Activated T-cell treated with anti-CD3 and anti-CD28 coated beads, Interleukin-2, amount 50 U/mL, for 24 hours (primary cell): Measurements from ENCODE around the gene HCK.

Source experiments
- DNase-seq: peaks from one replicate; pipeline ENCODE4 v3.0.0-alpha.2; 2020
- H3K27ac Mint-ChIP-seq: 2 replicates; pipeline ENCODE4 v1.8.0; 2020; ENCODE audit warnings: mild to moderate bottlenecking, mixed read lengths
- H3K27me3 Mint-ChIP-seq: 2 replicates; pipeline ENCODE4 v1.8.0; 2020; ENCODE audit warnings: mixed read lengths
- H3K36me3 Mint-ChIP-seq: 2 replicates; pipeline ENCODE4 v1.8.0; 2020; ENCODE audit warnings: low read depth, mixed read lengths
- H3K4me1 Mint-ChIP-seq: 2 replicates; pipeline ENCODE4 v1.8.0; 2020; ENCODE audit warnings: low read depth, mixed read lengths
- H3K4me3 Mint-ChIP-seq: 2 replicates; pipeline ENCODE4 v1.8.0; 2020; ENCODE audit warnings: mild to moderate bottlenecking, moderate library complexity, mixed read lengths
- H3K9me3 Mint-ChIP-seq: 2 replicates; pipeline ENCODE4 v1.8.0; 2020; ENCODE audit warnings: mixed read lengths

Gene HCK

DNA sequence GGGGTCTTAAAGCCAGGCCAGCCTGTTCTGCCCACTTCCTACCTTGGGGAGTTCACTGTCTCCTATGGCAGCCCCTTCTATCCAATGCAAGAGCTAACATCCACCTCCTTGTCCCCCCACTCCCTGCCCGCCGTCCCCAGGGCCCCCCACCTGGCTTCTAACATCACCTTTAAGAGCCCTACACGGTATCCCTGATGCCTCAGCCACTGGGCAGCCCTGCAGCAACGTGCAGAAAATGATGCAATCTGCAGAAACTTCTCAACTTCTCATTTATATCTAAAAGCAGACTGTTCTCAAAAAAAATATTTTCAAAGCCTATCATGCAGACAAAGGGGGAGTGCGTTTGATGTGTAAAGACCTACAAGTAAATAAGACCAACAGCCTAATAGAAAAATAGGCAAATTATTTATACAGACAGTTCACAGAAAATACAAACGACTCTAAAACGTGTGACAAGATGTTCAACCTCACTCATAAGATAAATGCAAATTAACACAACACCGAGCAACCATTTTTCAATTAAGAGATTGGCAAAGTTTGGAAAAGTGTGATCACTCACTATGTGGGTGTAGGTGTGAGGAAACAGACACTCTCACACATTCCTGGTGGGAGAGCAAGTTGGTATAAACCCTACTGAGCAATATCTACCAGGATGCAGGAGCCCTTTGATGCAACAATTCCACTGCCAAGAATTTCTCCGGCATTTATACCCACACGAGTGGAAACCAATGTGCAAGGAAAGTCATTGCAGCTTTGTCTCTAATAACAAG, 15.1 kb upstream of the HCK start:
- no peak for DNase-seq
- no peak overlapping the region for H3K27ac Mint-ChIP-seq
- peaks cover 62% of the 10 kb centered on the region for H3K27me3 Mint-ChIP-seq
- no peaks in the 10 kb centered on the region for H3K4me1 Mint-ChIP-seq
- no peak overlapping the region for H3K4me3 Mint-ChIP-seq
- H3K36me3 Mint-ChIP-seq: no peaks in the 10 kb centered on the region
- H3K9me3 Mint-ChIP-seq: no peaks in the 10 kb centered on the region

DNA sequence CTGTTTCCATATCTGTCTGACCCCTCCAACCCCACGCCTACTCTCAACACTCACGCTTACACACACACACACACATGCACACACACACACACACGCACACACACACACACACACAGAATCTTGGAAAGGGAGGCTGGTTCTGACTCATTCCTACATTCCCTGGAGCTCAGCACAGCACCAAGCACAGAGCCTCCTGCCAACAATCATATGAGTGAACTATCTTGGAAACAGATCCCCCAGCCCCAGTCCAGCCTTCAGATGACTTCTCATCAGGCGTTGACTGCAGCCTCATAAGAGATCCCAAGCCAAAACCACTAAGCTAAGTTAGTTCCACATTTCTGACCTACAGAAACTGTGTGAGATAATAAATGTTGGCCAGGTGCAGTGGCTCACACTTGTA, 14.1 kb upstream of the HCK start:
- Mint-ChIP-seq H3K4me1 (no peaks in the 10 kb centered on the region), H3K36me3 (no peaks in the 10 kb centered on the region), H3K27ac (no peak overlapping the region), H3K9me3 (no peaks in the 10 kb centered on the region), H3K4me3 (no peak overlapping the region), H3K27me3 (peaks cover 57% of the 10 kb centered on the region)
- DNase-seq: no peak

DNA sequence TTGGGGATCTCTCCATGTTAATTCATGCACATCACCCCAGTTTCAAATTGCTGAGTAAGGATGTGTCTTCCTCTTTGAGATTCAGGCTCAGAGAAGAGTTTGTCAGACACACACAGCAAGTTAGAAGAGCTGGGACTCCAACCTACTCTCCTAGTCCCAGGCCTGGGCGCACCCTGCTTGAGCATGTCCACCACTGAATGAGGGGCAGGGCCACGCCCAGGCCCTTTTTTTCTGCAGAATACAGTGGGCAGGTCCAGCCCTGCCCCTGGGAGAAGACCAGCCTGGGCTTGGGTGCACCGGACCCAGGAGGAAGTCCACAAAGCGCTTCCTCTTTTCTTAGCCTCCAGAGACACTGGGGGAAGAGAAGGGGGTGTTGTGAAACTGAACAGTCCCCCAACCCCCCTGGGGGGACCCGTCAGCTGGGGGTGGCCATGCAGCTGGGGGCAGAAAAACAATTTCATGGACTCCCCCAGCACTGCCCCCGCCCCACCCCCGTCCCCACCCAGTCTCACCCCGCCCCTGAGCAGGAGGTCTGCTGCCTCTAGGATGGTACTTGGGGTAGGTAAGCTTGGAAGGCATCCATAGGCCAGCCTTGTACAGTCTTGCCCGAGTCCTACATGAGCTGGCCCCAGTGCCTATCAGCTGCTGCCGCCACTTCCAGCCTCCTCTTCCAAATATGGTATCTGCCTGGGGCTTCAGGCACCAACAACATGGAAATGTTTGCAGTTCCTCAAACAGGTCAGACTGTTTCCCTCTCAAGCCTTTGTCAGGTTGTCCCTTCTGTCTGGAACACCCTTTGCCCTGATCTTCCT, 11.7 kb upstream of the HCK start:
- Mint-ChIP-seq H3K9me3 (no peaks in the 10 kb centered on the region), H3K4me1 (no peaks in the 10 kb centered on the region), H3K27ac (no peak overlapping the region), H3K4me3 (no peak overlapping the region), H3K27me3 (peaks cover 43% of the 10 kb centered on the region), H3K36me3 (no peaks in the 10 kb centered on the region)
- DNase-seq: no peak

DNA sequence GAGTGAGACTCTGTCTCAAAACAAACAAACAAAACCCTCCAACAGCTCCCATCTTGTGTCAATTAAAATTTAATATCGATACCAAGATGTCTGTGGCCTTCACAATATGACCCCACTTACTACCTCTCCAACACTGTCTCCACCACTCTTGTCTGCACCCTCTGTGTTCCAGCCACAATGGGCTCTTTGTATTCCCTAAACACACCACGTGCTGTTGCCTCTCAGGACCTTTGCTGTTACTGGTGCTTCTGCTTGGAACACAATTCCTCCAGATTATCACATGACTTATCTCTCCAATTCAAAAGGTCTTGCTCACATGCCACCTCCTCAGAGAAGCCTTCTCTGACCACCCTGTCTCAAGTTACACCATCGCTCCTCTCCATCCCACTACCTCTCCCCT, 6.0 kb upstream of the HCK start:
- no peak for DNase-seq
- H3K4me3 Mint-ChIP-seq: no peak overlapping the region
- no peak overlapping the region for H3K27ac Mint-ChIP-seq
- H3K27me3 Mint-ChIP-seq: peaks cover 53% of the 10 kb centered on the region
- no peaks in the 10 kb centered on the region for H3K9me3 Mint-ChIP-seq
- H3K36me3 Mint-ChIP-seq: no peaks in the 10 kb centered on the region
- H3K4me1 Mint-ChIP-seq: peaks cover 2% of the 10 kb centered on the region

DNA sequence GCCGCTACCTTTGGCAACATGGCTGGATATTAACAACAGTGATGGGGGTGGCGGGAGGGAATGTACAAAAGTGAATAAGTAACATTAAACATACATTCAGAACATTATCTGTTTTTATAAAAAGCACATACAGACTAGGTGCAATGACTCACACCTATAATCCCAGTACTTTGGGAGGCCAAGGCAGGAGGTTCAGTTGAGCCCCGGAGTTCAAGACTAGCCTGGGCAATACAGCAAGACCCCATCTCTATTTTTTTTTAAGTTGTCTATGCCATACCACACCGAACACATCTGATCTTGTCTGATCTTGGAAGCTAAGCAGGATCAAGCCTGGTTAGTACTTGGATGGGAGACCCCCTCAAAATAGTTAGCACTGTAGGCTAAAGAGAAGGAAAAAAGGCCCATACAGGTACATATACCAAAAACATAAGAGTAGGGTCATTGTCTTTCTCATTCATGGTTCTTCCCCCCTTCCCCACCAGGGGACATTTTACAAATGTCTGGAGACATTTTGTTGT, 1.7 kb upstream of the HCK start:
- H3K9me3 Mint-ChIP-seq: no peaks in the 10 kb centered on the region
- H3K4me1 Mint-ChIP-seq: peaks cover 15% of the 10 kb centered on the region
- no peak overlapping the region for H3K27ac Mint-ChIP-seq
- H3K4me3 Mint-ChIP-seq: no peak overlapping the region
- H3K27me3 Mint-ChIP-seq: peaks cover 80% of the 10 kb centered on the region
- DNase-seq: no peak
- H3K36me3 Mint-ChIP-seq: no peaks in the 10 kb centered on the region

DNA sequence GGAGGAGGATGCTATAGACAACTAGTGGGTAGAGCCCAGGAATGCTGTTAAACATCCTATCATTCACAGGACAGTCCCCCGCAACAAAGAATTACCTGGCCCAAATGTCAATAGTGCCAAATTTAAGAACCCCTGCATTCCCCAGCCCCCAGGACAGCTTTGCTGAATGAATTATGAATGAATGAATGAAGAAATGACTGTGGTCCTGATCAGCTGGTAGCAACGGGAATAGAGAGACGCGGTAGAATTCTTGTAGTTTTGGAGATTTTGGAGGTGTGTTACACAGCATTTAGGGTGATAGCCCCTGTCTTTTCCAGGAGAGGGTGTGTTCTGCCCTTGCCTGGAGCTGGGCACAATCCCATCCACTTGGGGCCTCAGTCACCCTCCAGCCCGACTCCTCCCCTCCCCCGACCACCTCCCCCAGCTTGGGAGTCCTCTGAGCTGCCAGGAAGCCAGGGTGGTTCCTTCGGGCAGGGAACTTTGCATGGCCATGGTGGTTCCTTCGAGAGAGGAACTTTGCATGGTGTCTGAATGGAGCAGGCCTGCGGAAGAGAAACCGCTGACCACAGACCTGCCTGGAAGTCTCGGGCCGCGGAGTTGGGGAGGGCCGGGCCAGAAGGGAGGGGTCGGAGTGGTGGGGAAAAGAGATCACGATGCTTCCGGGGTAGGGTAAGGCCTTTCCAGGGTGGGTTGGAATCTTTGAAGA, 1.0 kb upstream of the HCK start:
- Mint-ChIP-seq H3K36me3 (no peaks in the 10 kb centered on the region), H3K4me1 (peaks cover 15% of the 10 kb centered on the region), H3K9me3 (no peaks in the 10 kb centered on the region), H3K4me3 (no peak overlapping the region), H3K27me3 (peaks cover 80% of the 10 kb centered on the region), H3K27ac (no peak overlapping the region)
- no peak for DNase-seq

DNA sequence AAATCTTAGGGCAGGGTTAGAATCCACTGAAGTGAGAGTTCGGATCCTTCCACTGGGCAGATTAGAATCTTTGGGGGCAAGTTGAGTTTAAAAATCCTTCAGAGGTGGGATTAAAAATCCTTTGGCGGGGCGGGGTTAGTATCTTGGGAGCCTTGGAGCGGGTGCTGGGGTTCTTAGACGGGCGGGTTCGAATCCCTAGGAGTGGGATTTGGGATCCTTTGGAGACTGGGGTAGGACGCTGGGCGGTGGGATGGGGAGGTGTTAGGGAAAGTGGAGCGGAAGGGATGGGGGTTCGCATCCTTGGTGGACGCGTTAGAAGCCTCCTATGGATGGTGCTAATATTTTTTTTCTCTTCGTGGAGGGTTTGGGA, 337 bp upstream of the HCK start:
- peaks cover 15% of the 10 kb centered on the region for H3K4me1 Mint-ChIP-seq
- DNase-seq: no peak
- H3K36me3 Mint-ChIP-seq: no peaks in the 10 kb centered on the region
- H3K27me3 Mint-ChIP-seq: peaks cover 80% of the 10 kb centered on the region
- peak overlapping the region; percentile 68 for H3K4me3 Mint-ChIP-seq
- H3K27ac Mint-ChIP-seq: no peak overlapping the region
- H3K9me3 Mint-ChIP-seq: no peaks in the 10 kb centered on the region

DNA sequence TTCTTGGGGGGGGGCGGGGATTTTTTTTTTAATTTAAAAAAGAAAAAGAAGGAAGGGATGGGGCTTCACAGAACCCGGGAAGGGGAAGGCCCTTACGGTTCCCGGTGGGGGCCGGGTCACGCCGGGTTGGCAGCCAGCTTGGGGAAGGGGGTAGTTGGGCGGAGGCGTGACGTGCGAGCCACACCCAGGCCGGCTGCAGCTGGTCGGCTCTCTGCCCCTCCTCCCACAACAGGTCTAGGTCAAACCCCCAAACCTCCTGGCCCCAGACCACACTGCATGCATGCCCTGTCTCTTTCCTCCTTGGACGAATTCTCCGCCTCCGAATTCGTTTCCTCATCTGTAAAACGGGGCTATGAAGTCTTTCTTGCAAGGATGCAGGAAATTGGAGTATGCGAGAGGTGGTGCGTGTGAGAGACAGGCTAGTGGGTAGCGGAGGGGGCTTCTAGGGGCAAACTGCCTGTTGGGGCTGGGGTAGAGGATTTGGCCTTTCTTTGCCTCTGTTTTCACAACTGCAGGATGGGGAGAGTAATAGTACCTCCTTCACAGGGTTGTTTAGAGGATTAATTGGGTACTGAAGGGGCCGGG, 828 bp downstream of the HCK start:
- Mint-ChIP-seq H3K27me3 (peaks cover 80% of the 10 kb centered on the region), H3K36me3 (no peaks in the 10 kb centered on the region), H3K4me3 (peak overlapping the region; percentile 68), H3K4me1 (peaks cover 15% of the 10 kb centered on the region), H3K27ac (no peak overlapping the region), H3K9me3 (no peaks in the 10 kb centered on the region)
- no peak for DNase-seq

DNA sequence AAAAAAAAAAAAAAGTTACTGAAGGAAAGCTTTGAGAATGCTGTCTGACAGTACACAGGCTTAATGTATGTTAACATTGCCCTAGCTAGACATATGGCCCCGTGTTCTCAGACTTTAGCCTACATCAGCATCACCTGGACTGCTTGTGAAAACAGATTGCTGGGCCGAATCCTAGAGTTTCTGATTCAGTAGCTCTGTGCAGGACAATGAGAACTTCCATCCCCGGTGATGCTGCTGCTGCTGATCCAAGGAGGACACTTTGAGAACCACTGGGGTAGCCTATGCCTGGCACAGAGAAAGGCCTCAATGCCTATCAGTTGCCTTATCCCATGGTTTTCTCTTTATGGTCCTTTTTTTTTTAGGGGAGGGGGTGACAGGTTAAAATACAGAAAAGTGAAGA, 1.6 kb downstream of the HCK start:
- Mint-ChIP-seq H3K27me3 (peaks cover 75% of the 10 kb centered on the region), H3K9me3 (no peaks in the 10 kb centered on the region), H3K4me1 (peaks cover 15% of the 10 kb centered on the region), H3K4me3 (no peak overlapping the region), H3K27ac (no peak overlapping the region), H3K36me3 (no peaks in the 10 kb centered on the region)
- DNase-seq: no peak

DNA sequence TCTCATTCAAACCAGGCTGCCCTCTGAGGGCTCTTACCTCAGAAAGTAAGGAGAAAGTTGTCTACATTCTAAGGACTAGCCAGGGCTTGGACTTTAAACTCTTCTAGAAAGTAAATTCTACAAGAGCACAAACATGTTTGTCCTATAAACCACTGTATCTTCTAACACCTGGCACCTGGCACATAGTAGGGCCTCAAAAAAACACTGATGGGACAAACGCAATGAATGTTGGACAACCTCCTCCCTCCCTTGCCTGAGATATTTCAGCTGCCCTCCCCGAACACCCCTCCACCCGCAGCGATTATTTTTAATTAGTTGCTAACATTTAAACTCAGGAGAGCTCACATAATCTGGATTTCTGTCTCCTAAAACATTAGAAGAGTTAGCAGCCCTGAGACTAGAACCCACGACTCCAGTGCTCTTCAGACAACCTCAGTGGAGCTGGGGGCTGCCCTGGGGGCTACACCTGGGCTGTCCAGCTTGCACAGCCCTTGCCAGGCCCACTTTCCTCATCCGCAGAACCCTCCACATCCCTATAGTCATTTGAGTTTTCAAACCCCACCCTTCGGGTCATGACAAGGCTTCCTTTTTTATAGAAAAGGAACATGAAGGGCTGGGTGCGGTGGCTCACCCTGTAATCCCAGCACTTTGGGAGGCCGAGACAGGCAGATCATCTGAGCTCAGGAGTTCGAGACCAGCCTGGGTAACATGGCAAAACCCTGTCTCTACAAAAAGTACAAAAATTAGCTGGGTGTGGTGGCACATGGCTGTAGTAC, 4.9 kb downstream of the HCK start:
- H3K4me1 Mint-ChIP-seq: peaks cover 5% of the 10 kb centered on the region
- peaks cover 65% of the 10 kb centered on the region for H3K27me3 Mint-ChIP-seq
- no peaks in the 10 kb centered on the region for H3K9me3 Mint-ChIP-seq
- H3K27ac Mint-ChIP-seq: no peak overlapping the region
- no peak overlapping the region for H3K4me3 Mint-ChIP-seq
- H3K36me3 Mint-ChIP-seq: no peaks in the 10 kb centered on the region
- DNase-seq: no peak

DNA sequence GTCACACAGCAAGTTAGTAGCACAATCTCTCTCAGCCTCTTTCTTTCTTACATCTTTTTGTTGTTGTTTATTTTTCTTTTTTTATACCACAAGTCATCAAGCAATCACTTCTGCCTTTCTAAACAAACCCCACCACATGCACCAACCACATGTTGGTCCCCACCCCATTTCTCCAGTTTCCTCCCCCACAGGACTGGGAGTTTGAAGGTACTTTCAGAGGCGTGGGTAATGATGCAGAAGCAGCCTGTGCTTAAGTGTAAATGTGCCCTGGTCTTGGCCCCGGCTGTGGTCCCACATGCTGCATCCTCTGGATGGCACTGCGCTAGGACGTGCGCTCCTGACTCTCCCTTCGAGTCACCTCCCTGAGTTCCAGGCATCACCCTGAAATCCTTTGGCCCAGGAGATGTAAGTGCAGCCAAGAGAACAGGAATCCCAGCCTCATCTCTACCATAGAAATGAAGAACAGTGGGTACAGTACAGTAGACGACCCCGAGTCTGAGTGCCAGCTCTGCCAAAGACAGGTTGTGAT, 5.7 kb downstream of the HCK start:
- H3K4me3 Mint-ChIP-seq: no peak overlapping the region
- H3K9me3 Mint-ChIP-seq: no peaks in the 10 kb centered on the region
- peaks cover 57% of the 10 kb centered on the region for H3K27me3 Mint-ChIP-seq
- no peaks in the 10 kb centered on the region for H3K36me3 Mint-ChIP-seq
- no peak overlapping the region for H3K27ac Mint-ChIP-seq
- peaks cover 3% of the 10 kb centered on the region for H3K4me1 Mint-ChIP-seq
- DNase-seq: no peak

DNA sequence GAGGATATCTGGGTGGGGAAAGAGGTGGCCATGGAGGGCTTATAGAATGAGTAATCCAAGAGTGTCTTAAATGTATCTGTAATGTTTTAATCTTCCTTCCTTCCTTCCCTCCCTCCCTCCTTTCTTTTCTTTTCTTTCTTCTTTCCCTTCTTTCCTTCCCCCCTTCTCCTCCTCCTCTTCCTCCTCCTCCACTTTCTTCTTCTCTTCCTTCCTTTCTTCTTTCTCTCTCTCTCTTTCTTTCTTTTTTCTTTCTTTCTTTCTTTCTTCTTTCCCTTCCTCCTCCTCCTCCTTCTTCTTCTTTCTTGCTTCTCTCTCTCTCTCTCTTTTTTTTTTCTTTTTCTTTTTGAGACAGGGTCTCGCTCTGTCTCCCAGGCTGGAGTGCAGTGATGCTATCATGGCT, 7.1 kb downstream of the HCK start:
- Mint-ChIP-seq H3K27me3 (peaks cover 51% of the 10 kb centered on the region), H3K27ac (no peak overlapping the region), H3K4me1 (no peaks in the 10 kb centered on the region), H3K36me3 (no peaks in the 10 kb centered on the region), H3K9me3 (no peaks in the 10 kb centered on the region), H3K4me3 (no peak overlapping the region)
- no peak for DNase-seq

DNA sequence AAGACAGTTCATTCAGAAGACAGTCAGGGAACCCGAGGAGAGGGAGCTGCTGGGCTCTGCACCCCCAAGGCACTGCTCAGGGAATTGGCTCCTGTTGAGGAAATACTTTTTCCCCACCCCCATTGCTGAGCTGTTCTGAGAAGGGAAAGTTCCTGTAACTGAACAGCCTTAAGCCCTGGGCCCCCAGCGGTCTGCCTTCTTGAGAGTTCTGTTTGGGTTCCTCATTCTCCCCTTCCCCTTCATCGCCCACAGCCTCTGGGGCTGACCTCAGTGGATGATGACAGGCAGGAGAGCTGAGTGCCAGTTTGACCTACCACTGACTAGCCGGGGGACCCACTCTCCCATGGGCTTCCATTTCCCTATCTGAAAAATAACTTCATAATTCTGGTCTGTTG, 10.7 kb downstream of the HCK start:
- H3K27ac Mint-ChIP-seq: no peak overlapping the region
- H3K4me3 Mint-ChIP-seq: no peak overlapping the region
- H3K27me3 Mint-ChIP-seq: peaks cover 30% of the 10 kb centered on the region
- H3K4me1 Mint-ChIP-seq: no peaks in the 10 kb centered on the region
- no peaks in the 10 kb centered on the region for H3K36me3 Mint-ChIP-seq
- no peak for DNase-seq
- no peaks in the 10 kb centered on the region for H3K9me3 Mint-ChIP-seq

DNA sequence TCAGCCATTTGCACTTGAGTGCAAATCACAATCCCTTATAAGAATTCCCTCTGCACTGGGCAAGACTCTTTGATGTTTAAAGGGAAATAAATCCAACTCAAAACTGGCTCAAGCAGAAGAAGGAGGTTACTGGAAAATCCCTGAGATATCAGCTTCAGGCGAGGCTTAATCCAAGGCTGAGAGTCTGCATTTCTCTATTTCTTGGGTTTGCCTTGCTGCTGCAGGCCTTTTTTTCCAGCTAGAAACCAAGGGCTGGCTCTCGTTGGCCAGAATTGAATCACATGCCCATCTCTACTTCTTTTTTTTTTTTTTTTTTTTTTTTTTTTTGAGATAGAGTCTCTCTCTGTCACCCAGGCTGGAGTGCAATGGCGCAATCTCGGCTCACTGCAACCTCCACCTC, 11.7 kb downstream of the HCK start:
- H3K4me1 Mint-ChIP-seq: no peaks in the 10 kb centered on the region
- no peak for DNase-seq

More for the DNA sequence above, 11.7 kb downstream of the HCK start:
- Mint-ChIP-seq H3K36me3 (no peaks in the 10 kb centered on the region), H3K9me3 (no peaks in the 10 kb centered on the region), H3K27ac (no peak overlapping the region), H3K27me3 (peaks cover 30% of the 10 kb centered on the region), H3K4me3 (no peak overlapping the region)
